SK-N-SH (cell line): ENCODE results near the gene OTOS. TPM values are rescaled to one million over a fixed set of nuclear protein-coding genes. Genes with fewer than 3 reads are reported as not detected.

Experiments
- CTCF ChIA-PET: fragments of 300-600, 350-600 bp; formaldehyde crosslinking; extraction: SDS; loops from one replicate; lab custom pipeline; 2021; lab: Yijun Ruan, JAX
- POLR2A ChIA-PET: fragments of 350-600 bp; sonication (Branson Sonifier 250); formaldehyde crosslinking; extraction: SDS; loops from one replicate; lab custom pipeline; 2020; ENCODE audit warnings: antibody characterized with exemption, inconsistent platforms; lab: Yijun Ruan, JAX
- DNase-seq: peaks from one replicate; pipeline ENCODE4 v3.0.0; 2012
- H2AFZ ChIP-seq: fragments of 200-600 bp; sonication (generic); 2 replicates; pipeline ENCODE4 v1.8.1; 2016; ENCODE audit warnings: antibody characterized with exemption, mild to moderate bottlenecking, low read depth
- H3F3A ChIP-seq: fragments of 200-600 bp; sonication (generic); replicated peaks from 2 replicates; pipeline ENCODE3; 2016; ENCODE audit warnings: antibody characterized with exemption, mild to moderate bottlenecking; ENCODE audit not compliant: insufficient read depth
- H3K27ac ChIP-seq, 2 experiments: fragments of 200-500 bp in 1 of 2; fragments of 200-600 bp in 1 of 2; sonication (Bioruptor generic) in 1 of 2; sonication (generic), shearing (Covaris generic) in 1 of 2; 2 replicates each; pipeline versions ENCODE4 v1.5.1 to v1.6.1; 2014 to 2016; ENCODE audit warnings: low read depth in 2 of 2, inconsistent platforms in 1 of 2, low read length in 1 of 2, mild to moderate bottlenecking in 1 of 2, mixed read lengths in 1 of 2
- H3K27me3 ChIP-seq: fragments of 200-600 bp; sonication (generic), shearing (Covaris generic); 2 replicates; pipeline ENCODE4 v1.6.1; 2016; ENCODE audit warnings: mixed run types; ENCODE audit not compliant: insufficient read depth
- H3K36me3 ChIP-seq, 2 experiments: fragments of 200-500 bp in 1 of 2; fragments of 200-600 bp in 1 of 2; sonication (Bioruptor generic) in 1 of 2; sonication (generic) in 1 of 2; replicated peaks in 1 of 2; 2 replicates each; pipeline versions ENCODE3 to v1.5.1; 2014 to 2016; ENCODE audit warnings: low read length in 1 of 2, mild to moderate bottlenecking in 1 of 2; ENCODE audit not compliant: insufficient read depth in 2 of 2, control insufficient read depth in 1 of 2
- H3K4me1 ChIP-seq, 2 experiments: fragments of 200-500 bp in 1 of 2; fragments of 200-600 bp in 1 of 2; sonication (Bioruptor generic) in 1 of 2; sonication (generic), shearing (Covaris generic) in 1 of 2; 2 replicates each; pipeline versions ENCODE4 v1.5.1 to v1.6.1; 2014 to 2016; ENCODE audit warnings: low read depth in 1 of 2, low read length in 1 of 2, mixed run types in 1 of 2; ENCODE audit not compliant: insufficient read depth in 2 of 2, control insufficient read depth in 1 of 2
- H3K4me2 ChIP-seq: fragments of 200-600 bp; sonication (generic), shearing (Covaris generic); 2 replicates; pipeline ENCODE4 v1.6.1; 2017; ENCODE audit warnings: mixed run types
- H3K4me3 ChIP-seq, 2 experiments: fragments of 200-500 bp in 1 of 2; fragments of 200-600 bp in 1 of 2; sonication (Bioruptor generic) in 1 of 2; sonication (generic), shearing (Covaris generic) in 1 of 2; 2 replicates each; pipeline versions ENCODE4 v1.5.1 to v1.8.1; 2014 to 2016; ENCODE audit warnings: low read depth in 2 of 2, inconsistent platforms in 1 of 2, low read length in 1 of 2, mild to moderate bottlenecking in 1 of 2, mixed read lengths in 1 of 2, moderate library complexity in 1 of 2
- H3K79me2 ChIP-seq: fragments of 200-600 bp; sonication (generic); 2 replicates; pipeline ENCODE4 v1.8.1; 2017; ENCODE audit warnings: mild to moderate bottlenecking; ENCODE audit not compliant: insufficient read depth
- H3K9ac ChIP-seq: fragments of 200-600 bp; sonication (generic); 2 replicates; pipeline ENCODE4 v1.6.1; 2017; ENCODE audit warnings: mixed run types
- H3K9me2 ChIP-seq: fragments of 200-600 bp; sonication (generic); 2 replicates; pipeline ENCODE4 v1.6.1; 2017; ENCODE audit warnings: mixed run types
- H3K9me3 ChIP-seq: fragments of 200-600 bp; sonication (generic); 2 replicates; pipeline ENCODE4 v1.6.1; 2017; ENCODE audit warnings: mixed run types, mild to moderate bottlenecking, moderate library complexity
- H4K20me1 ChIP-seq: fragments of 200-600 bp; sonication (generic); 2 replicates; pipeline ENCODE4 v1.6.1; 2017; ENCODE audit warnings: mild to moderate bottlenecking, mixed run types; ENCODE audit not compliant: insufficient read depth
- CTCF ChIP-seq: fragments of 200-600 bp; sonication (generic); IDR thresholded peaks from 2 replicates; pipeline ENCODE4 v1.6.1; 2017; ENCODE audit warnings: antibody characterized with exemption, mild to moderate bottlenecking, moderate library complexity
- FOXJ3 ChIP-seq: sonication (generic); formaldehyde crosslinking; IDR thresholded peaks from 2 replicates; pipeline ENCODE4 v1.5.1; 2020; ENCODE audit warnings: mild to moderate bottlenecking, missing genetic modification reagents
- GABPA ChIP-seq: IDR thresholded peaks from 2 replicates; pipeline ENCODE4 v1.4.0; 2012; ENCODE audit warnings: low read depth, mild to moderate bottlenecking
- JUND ChIP-seq: IDR thresholded peaks from 2 replicates; pipeline ENCODE4 v1.4.0; 2012
- MEF2A ChIP-seq: IDR thresholded peaks from 2 replicates; pipeline ENCODE4 v1.4.0; 2012; ENCODE audit warnings: low read depth, borderline replicate concordance
- NFIC ChIP-seq: IDR thresholded peaks from 2 replicates; pipeline ENCODE4 v1.4.0; 2012; ENCODE audit warnings: borderline replicate concordance
- NRF1 ChIP-seq: IDR thresholded peaks from 2 replicates; pipeline ENCODE4 v1.6.1; 2012; ENCODE audit warnings: low read depth, mild to moderate bottlenecking, low read length
- RAD21 ChIP-seq: IDR thresholded peaks from 2 replicates; pipeline ENCODE4 v1.6.1; 2012; ENCODE audit warnings: mild to moderate bottlenecking, low read length
- SMC3 ChIP-seq: IDR thresholded peaks from 2 replicates; pipeline ENCODE4 v1.6.1; 2012; ENCODE audit warnings: low read depth, low read length, improper control_type of control experiment
- WGBS: methylation state at CpG from one replicate; pipeline ENCODE4 v1.1.6; 2017; ENCODE audit warnings: low lambda C conversion rate; 5-methylcytosine and 5-hydroxymethylcytosine counted together
- polyA plus RNA-seq, 3 experiments: library from polyadenylated mRNA; depleted of rRNA; stranded (reverse); fragments of >200 nt; gene quantifications; 2 replicates each; pipeline ENCODE4 v1.2.3, GENCODE V29; 2012

Gene OTOS
- polyA plus RNA-seq, 1 of the 3 experiments (the other 2 are of a cell fraction), result not detected

GRCh38 chr2:240151477-240152031 lies 11.1 kb upstream of the OTOS start:
- CTCF ChIA-PET, result interaction anchor here (0.8 to 3.4 kb wide), 15 partner anchors 13 to 633 kb away, joined by 3 to 35 read pairs (median 6); partner anchors contain the start of gene OR6B3

GRCh38 chr2:240149943-240150784 lies 9.7 kb upstream of the OTOS start:
- DNase-seq, result peak; percentile 88
- Histone ChIP-seq H3K36me3 (no peaks in the 10 kb centered on the region), H3K4me2 (no peak overlapping the region), H3K79me2 (no peaks in the 10 kb centered on the region), H3K27me3 (no peaks in the 10 kb centered on the region), H3K27ac (no peak overlapping the region), H4K20me1 (no peaks in the 10 kb centered on the region), H3K9ac (no peak overlapping the region), H3K9me3 (no peaks in the 10 kb centered on the region), H3F3A (no peaks in the 10 kb centered on the region), H3K4me3 (no peak overlapping the region), H3K9me2 (no peaks in the 10 kb centered on the region), H3K4me1 (peaks cover 0 to 17% of the 10 kb centered on the region in 2 experiments; a peak in 1 of 4 replicates), H2AFZ (no peak overlapping the region)
- TF ChIP-seq NRF1 (0 out of 2 replicates have a peak, but pooled peaks have one; percentile 2), CTCF (peak; percentile 70), MEF2A (no peak), GABPA (no peak), JUND (no peak), RAD21 (peak; percentile 76), FOXJ3 (CRISPR knock-in tag) (no peak), NFIC (no peak), SMC3 (peak; percentile 77)
- ChIA-PET CTCF (interaction anchor here (0.6 to 3.4 kb wide), 43 partner anchors 9 to 308 kb away, joined by 3 to 35 read pairs (median 4); partner anchors contain the start of genes GPC1 and OTOS), POLR2A (interaction anchor here (1.5 kb wide), 1 partner anchor 286 kb away, joined by 8 read pairs; no protein-coding TSS in a partner anchor)
- 22% methylated on average over 4 of the region's 12 CpGs for WGBS

More at GRCh38 chr2:240151477-240152031, 11.1 kb upstream of the OTOS start:
- Histone ChIP-seq H3K79me2 (no peaks in the 10 kb centered on the region), H3K27ac (no peak overlapping the region), H3K9me3 (no peaks in the 10 kb centered on the region), H2AFZ (no peak overlapping the region), H3K4me1 (peaks cover 0 to 10% of the 10 kb centered on the region in 2 experiments; a peak in 1 of 4 replicates), H3K9me2 (no peaks in the 10 kb centered on the region), H3K9ac (no peak overlapping the region), H4K20me1 (no peaks in the 10 kb centered on the region), H3F3A (no peaks in the 10 kb centered on the region), H3K36me3 (no peaks in the 10 kb centered on the region), H3K4me3 (no peak overlapping the region), H3K4me2 (no peak overlapping the region), H3K27me3 (no peaks in the 10 kb centered on the region)
- POLR2A ChIA-PET, result interaction anchor here (1.5 kb wide), 1 partner anchor 285 kb away, joined by 8 read pairs; no protein-coding TSS in a partner anchor
- no peak for DNase-seq
- TF ChIP-seq NRF1, result no peak
- 26% methylated on average over 10 of the region's 15 CpGs for WGBS
